GM18907 (cell line): ENCODE data around the gene SPEM1.
"Not testable (repeated sequence)": the region's sequence is repeated elsewhere in the genome, so short reads cannot be mapped to it uniquely, and the experiment has no call there.

Source experiments
- ATAC-seq: cut with Tn5 transposase; IDR thresholded peaks from one replicate; pipeline ENCODE4 v1.9.1; 2021; ENCODE audit warnings: mild to moderate bottlenecking, moderate library complexity; ENCODE audit not compliant: unreplicated experiment

SPEM1 gene

DNA sequence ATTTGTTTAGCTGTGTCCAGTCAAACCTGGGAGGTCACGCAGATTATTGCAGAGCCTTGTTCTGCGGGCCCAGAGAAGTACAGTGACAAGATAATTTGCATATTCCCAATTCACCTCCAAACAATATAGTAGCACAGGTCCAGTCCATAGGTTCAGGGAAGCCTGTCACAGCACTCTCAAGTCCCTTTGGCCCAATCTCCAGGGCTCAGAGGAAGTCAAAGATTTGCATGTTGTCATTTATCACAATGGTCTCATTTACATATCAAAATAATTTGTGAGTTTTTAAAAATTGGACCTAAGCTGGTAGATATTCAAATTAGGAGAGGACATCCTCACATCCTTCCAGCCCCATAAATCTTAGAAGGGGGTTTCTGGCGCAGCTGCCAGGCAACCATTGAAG lies 47.4 kb downstream of the SPEM1 start:
- no peak for ATAC-seq

DNA sequence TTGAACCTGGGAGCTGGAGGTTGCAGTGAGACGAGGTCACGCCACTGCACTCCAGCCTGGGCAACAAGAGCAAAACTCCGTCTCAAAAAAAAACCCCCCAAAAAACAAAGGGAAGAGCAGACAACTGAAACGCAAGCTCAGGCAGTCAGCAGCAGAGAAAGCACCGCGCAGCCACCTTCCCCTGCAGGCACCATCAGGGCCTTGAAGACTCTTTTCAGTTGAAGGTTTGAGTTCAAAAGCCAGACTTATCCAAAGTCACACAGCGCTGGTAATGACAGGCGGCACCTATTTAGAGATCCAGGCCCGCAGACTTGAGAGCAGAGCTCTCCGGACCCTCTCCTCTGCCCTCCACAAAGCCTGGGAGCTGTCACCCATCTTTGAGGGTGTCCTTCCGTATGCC lies 48.2 kb downstream of the SPEM1 start:
- no peak for ATAC-seq

DNA sequence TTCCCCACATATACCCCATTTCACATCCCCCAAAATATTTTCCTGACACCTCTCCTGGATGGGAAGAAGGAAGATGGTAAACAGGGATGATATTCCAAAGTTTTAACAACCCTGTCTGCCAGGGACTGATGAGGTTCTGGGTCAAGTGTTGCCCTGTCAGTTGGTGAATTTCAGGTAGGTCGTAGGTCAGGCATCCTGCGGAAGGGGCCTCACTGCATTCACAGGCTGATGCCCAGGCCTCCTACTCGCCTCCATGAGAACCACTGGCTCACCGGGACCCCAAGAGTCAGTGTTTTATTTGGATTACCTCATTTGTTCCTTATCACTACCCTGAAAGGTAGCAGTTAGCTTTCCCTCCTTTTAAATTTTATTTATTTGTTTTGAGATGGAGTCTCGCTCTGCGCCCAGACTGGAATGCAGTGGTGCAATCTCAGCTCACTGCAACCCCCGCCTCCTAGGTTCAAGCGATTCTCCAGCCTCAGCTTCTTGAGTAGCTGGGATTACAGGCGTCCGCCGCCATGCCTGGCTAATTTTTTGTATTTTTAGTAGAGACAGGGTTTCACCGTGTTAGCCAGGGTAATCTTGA lies 48.8 kb downstream of the SPEM1 start:
- ATAC-seq = no peak

DNA sequence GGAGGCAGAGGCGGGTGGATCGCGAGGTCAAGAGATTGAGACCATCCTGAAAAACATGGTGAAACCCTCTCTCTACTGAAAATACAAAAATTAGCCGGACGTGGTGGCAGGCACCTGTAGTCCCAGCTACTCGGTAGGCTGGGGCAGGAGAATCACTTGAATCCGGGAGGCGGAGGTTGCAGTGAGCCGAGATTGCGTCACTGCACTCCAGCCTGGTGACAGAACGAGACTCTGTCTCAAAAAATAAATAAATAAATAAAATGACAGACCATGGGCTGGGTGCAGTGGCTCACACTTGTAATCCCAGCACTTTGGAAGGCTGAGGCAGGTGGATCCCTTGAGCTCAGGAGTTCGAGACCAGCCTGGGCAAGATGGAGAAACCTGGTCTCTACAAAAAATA lies 49.7 kb downstream of the SPEM1 start:
- ATAC-seq = not testable (repeated sequence)

DNA sequence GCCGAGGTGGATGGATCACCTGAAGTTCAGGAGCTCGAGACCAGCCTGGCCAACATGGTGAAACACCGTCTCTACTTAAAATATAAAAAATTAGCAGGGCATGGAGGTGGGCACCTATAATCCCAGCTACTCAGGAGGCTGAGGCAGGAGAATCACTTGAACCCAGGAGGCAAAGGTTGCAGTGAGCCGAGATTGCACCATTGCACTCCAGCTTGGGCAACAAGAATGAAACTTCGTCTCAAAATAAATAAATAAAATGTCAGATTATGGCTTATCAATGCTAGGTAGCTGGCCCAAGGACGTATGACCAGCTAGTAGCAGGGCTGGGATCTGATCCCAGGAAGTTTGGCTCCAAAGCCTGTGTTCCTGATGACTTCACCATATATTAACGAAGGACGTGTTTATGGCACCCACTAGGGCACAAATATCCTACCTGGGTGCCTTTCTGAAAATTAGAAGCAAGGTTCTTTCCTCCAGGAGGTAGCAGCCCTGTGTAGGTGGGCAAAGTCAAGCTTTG lies 50.4 kb downstream of the SPEM1 start:
- ATAC-seq = not testable (repeated sequence)
